T-helper 17 cell (primary cell): ENCODE data around the gene SH2D4B. TPM values are rescaled to one million over a fixed set of nuclear protein-coding genes. Genes with fewer than 3 reads are reported as not detected.
A peak's percentile ranks its signal among the peaks of the same experiment; 100 is the strongest.

Experiments
- ATAC-seq: fragments of 150-1000 bp; cut with Tn5 transposase; 2 replicates; pipeline ENCODE4 v1.10.0; 2021; ENCODE audit warnings: mild to moderate bottlenecking, moderate library complexity
- DNase-seq, 3 donors: peaks; one replicate each; pipeline versions ENCODE4 v3.0.0 to v3.0.0-alpha.2; 2020 to 2021
- H3K9me3 ChIP-seq: one replicate; pipeline ENCODE4 v1.7.0; 2013; ENCODE audit warnings: low read length, mild to moderate bottlenecking; ENCODE audit not compliant: control insufficient read depth, poor library complexity, severe bottlenecking
- H3K27ac Mint-ChIP-seq: one replicate; pipeline ENCODE4 v1.8.0; 2022; ENCODE audit warnings: mild to moderate bottlenecking, moderate library complexity, mixed read lengths
- H3K27me3 Mint-ChIP-seq: one replicate; pipeline ENCODE4 v1.8.0; 2022; ENCODE audit warnings: mixed read lengths
- H3K36me3 Mint-ChIP-seq: one replicate; pipeline ENCODE4 v1.8.0; 2022; ENCODE audit warnings: low read depth, mixed read lengths
- H3K4me1 Mint-ChIP-seq: one replicate; pipeline ENCODE4 v1.8.0; 2022; ENCODE audit warnings: mild to moderate bottlenecking, mixed read lengths
- H3K4me3 Mint-ChIP-seq: one replicate; pipeline ENCODE4 v1.8.0; 2022; ENCODE audit warnings: mild to moderate bottlenecking, moderate library complexity, mixed read lengths
- total RNA-seq, 4 donors: library from RNA in 2 of 4; stranded (reverse) in 2 of 4; gene quantifications; one replicate each; pipeline ENCODE4 v1.2.3 and lab custom pipeline; 2022 to 2026

Gene SH2D4B
- total RNA-seq, 2 donors from 2014 or later, result 0.18 to 0.30 TPM

DNA sequence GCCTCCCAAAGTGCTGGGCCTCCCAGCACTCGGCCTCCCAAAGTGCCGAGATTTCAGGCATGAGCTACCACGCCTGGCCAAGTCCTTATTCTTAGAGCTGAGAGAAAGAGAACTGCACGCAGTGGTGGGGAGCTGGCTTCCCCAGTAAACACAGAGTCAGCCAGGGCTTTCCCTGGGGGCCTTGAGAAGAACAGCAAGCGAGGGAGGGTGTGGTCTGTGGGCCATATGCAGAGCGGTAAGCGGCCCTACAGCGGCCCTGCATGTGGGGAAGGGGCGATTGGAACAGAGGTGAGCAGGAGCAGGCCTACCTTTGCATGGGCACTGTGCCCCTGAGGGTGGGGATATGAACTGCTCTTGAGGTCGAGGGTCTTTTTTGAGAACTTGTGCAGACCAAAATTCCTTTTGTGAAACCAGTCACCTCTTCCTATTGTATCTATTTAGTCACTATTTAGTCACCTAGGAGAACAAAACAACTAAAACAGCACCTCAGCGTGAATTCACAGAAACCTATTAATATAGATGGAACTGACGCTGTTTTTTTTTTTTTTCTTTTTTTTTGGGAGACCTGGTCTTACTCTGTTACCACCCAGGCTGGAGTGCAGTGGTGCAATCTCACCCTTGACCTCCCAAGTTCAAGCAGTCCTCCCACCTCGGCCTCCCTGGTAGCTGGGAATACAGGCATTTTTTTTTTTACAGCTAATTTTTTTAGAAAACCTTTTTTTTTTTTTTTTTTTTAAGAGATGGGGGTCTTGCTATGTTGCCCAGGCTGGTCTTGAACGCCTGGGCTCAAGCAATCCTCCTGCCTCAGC is 36.9 kb upstream of the SH2D4B start:
- no peaks in the 10 kb centered on the region for H3K9me3 ChIP-seq
- DNase-seq, result no peak
- Mint-ChIP-seq H3K27ac (peak overlapping the region; percentile 93), H3K36me3 (peaks cover 11% of the 10 kb centered on the region), H3K27me3 (no peaks in the 10 kb centered on the region), H3K4me3 (peak overlapping the region; percentile 64), H3K4me1 (peaks cover 87% of the 10 kb centered on the region)
- ATAC-seq, result peak; percentile 70

- Mint-ChIP-seq H3K4me3 (peak overlapping the region; percentile 75), H3K36me3 (peaks cover 10% of the 10 kb centered on the region), H3K4me1 (peaks cover 83% of the 10 kb centered on the region), H3K27ac (peak overlapping the region; percentile 93), H3K27me3 (no peaks in the 10 kb centered on the region)
- DNase-seq (no peak), ATAC-seq (no peak)
- no peaks in the 10 kb centered on the region for H3K9me3 ChIP-seq
These were observed 36.3 kb upstream of the SH2D4B start for GRCh38 chr10:80501381-80501912.

DNA sequence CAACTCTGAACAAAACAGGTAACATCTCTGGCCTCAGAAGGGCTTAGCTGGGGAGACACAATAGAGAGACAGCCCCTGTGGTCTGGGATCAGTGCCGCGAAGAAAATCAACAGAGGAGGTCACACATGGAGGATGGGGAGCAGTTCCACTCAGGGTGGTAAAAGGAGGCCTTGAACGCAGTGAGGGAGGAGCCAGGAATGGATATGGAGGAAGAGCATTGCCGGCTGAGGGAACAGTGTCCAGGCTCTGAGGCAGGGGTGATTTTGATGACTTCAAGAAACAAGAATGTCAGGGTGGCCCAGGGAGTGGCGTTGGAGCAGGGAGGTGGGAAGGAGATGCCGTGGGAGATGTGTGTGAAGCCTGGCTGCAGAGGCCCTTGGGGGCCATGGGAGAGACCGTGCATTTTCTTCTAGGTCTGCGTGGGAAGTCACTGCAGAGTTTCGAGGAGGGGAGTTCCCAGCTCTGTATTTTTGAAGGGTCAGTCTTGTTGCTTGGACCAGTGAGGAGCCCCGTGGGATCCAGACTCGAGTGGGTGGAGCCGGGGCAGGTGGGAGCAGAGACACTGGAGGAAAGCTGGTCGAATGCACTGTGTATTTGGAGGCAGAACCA is 35.7 kb upstream of the SH2D4B start:
- ATAC-seq (no peak), DNase-seq (no peak)
- peak overlapping the region; percentile 75 for H3K4me3 Mint-ChIP-seq
- H3K9me3 ChIP-seq, result no peaks in the 10 kb centered on the region
- peaks cover 78% of the 10 kb centered on the region for H3K4me1 Mint-ChIP-seq
- peaks cover 6% of the 10 kb centered on the region for H3K36me3 Mint-ChIP-seq
- H3K27me3 Mint-ChIP-seq, result no peaks in the 10 kb centered on the region
- H3K27ac Mint-ChIP-seq, result peak overlapping the region; percentile 93

DNA sequence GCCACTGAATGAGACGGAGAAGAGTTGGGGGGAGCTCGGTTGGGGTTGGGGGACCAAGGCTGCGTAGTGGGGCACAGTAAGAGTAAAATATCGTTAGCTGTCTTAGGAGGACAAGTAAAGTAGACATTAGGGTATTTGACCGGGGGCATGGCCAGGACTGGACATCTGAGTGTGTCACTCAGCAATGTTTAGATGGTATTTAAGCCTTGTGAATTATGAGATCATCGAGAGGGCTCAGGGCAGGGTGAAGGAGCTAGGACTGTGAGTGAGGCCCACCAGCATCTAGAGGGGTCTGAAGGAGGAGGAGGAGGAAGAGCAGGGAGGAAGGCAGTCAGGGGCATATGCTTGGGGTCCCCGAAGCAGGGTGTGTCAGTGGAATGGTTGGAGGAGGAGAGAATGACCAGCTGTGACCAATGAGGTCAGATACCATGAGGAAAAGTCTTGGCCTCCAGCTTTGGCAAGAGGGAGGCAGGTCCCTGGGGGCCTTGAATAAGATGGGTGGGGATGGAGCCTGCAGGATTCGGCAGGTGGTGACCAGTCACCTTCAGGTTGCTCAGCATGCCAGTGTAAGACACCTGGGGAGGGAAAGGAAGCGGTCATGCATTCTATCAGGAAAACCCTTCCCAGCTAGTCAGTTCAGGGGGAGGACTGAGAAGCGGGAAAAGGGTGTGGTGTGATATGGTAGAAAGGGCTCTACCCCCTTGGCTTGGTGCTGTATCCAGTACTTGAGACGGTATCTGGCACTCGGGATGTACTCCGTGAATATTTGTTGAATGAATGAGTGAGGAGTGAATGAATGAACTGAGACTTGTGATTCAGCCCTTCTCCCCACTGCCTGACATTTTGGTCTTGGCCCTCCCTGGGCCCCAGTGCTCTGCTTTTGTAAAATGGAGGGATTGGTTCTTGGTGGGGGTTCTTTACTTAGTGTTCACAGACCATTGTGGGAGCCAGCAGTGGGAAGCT is 34.8 kb upstream of the SH2D4B start:
- peaks cover 6% of the 10 kb centered on the region for H3K36me3 Mint-ChIP-seq
- ATAC-seq (no peak), DNase-seq (no peak)
- peak overlapping the region; percentile 93 for H3K27ac Mint-ChIP-seq
- no peaks in the 10 kb centered on the region for H3K27me3 Mint-ChIP-seq
- H3K4me1 Mint-ChIP-seq, result peaks cover 71% of the 10 kb centered on the region
- H3K4me3 Mint-ChIP-seq, result peak overlapping the region; percentile 71
- H3K9me3 ChIP-seq, result no peaks in the 10 kb centered on the region

DNA sequence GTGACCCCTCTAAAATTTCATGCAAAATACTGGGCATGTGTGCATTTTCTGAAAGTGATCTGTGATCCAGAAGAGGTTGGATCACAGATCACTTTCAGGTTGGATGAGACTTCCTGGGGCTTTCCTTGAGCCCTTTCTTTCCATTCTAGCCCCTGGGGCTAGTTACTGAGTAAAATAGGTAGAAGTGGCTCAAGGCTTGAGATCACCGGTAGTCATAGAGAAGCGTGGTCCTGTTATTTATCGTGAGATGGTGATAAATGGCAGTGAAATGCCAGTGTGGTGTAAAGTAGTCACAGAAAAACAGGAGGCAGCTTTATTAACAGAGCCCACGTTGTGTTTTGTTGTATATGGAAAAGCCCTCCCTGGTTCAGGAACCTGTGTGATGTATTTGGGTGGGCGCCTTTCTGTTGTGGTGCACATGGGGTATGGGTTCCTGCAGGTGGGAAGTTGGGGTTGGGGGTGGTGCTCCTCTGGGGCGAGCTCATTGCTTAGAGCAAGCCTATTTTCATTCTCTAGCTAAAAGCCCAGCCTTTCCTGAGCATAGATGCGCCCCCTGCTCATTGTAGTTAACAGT is 34.0 kb upstream of the SH2D4B start:
- H3K36me3 Mint-ChIP-seq, result peaks cover 6% of the 10 kb centered on the region
- no peaks in the 10 kb centered on the region for H3K27me3 Mint-ChIP-seq
- peaks cover 65% of the 10 kb centered on the region for H3K4me1 Mint-ChIP-seq
- peak overlapping the region; percentile 93 for H3K27ac Mint-ChIP-seq
- H3K4me3 Mint-ChIP-seq, result peak overlapping the region; percentile 71
- no peaks in the 10 kb centered on the region for H3K9me3 ChIP-seq
- ATAC-seq (no peak), DNase-seq (no peak)

- no peak for ATAC-seq
- DNase-seq, result no peak
- Mint-ChIP-seq H3K36me3 (peaks cover 6% of the 10 kb centered on the region), H3K4me3 (peak overlapping the region; percentile 12), H3K27ac (peak overlapping the region; percentile 93), H3K27me3 (no peaks in the 10 kb centered on the region), H3K4me1 (peaks cover 59% of the 10 kb centered on the region)
- no peaks in the 10 kb centered on the region for H3K9me3 ChIP-seq
These were observed 33.4 kb upstream of the SH2D4B start for GRCh38 chr10:80504158-80504811.

- peaks cover 54% of the 10 kb centered on the region for H3K4me1 Mint-ChIP-seq
- H3K27me3 Mint-ChIP-seq, result no peaks in the 10 kb centered on the region
- peaks cover 8% of the 10 kb centered on the region for H3K36me3 Mint-ChIP-seq
- ATAC-seq (no peak), DNase-seq (no peak)
- no peaks in the 10 kb centered on the region for H3K9me3 ChIP-seq
- peak overlapping the region; percentile 68 for H3K4me3 Mint-ChIP-seq
- peak overlapping the region; percentile 93 for H3K27ac Mint-ChIP-seq
These were observed 32.7 kb upstream of the SH2D4B start for GRCh38 chr10:80504897-80505465.

- H3K27me3 Mint-ChIP-seq, result no peaks in the 10 kb centered on the region
- no peak for ATAC-seq
- peaks cover 53% of the 10 kb centered on the region for H3K4me1 Mint-ChIP-seq
- no peaks in the 10 kb centered on the region for H3K9me3 ChIP-seq
- H3K27ac Mint-ChIP-seq, result peak overlapping the region; percentile 93
- no peak overlapping the region for H3K4me3 Mint-ChIP-seq
- DNase-seq, result no peak
- peaks cover 11% of the 10 kb centered on the region for H3K36me3 Mint-ChIP-seq
These were observed 31.5 kb upstream of the SH2D4B start for GRCh38 chr10:80506189-80506575.

DNA sequence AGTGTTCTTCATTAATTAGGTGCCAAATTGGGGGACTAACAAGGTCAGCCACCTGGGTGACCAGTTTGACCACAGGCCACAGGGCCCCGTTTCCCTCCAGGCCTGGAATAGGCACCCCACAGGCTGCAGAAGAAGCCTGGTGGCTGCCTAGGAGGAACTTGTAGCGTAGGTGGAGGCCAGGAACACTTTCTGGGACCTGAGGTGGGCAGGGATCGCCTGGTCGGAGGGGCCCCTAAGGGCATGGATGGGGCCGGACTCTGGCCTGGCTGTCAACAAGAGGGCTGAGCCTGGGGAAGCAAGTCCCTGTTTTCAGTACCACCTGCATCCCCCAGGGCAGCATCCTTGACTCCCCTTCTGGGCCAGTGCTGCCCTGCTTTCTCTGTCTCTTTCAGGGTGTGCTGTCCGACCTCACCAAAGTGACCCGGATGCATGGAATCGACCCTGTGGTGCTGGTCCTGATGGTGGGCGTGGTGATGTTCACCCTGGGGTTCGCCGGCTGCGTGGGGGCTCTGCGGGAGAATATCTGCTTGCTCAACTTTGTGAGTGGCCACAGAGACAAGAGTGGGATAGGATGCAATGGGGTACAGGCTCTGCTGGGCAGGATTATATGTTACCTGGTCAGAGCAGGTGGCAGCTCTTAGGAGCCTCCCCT is 30.7 kb upstream of the SH2D4B start:
- peaks cover 6% of the 10 kb centered on the region for H3K36me3 Mint-ChIP-seq

DNA sequence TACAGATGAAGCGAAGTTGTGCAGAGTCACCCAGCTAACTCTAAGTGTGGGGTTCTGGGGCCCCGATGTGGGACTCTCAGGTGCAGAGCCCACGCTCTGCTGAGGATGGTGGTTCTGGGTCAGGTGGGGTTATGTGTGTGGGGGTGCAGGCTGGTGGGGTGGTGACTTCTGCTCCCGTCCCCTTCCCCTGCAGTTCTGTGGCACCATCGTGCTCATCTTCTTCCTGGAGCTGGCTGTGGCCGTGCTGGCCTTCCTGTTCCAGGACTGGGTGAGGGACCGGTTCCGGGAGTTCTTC is 28.6 kb upstream of the SH2D4B start:
- DNase-seq (no peak), ATAC-seq (no peak)
- H3K27ac Mint-ChIP-seq, result peak overlapping the region; percentile 41
- H3K4me3 Mint-ChIP-seq, result no peak overlapping the region
- no peaks in the 10 kb centered on the region for H3K9me3 ChIP-seq
- no peaks in the 10 kb centered on the region for H3K27me3 Mint-ChIP-seq
- H3K4me1 Mint-ChIP-seq, result peaks cover 31% of the 10 kb centered on the region
- H3K36me3 Mint-ChIP-seq, result peaks cover 6% of the 10 kb centered on the region

More for the DNA sequence above, 30.7 kb upstream of the SH2D4B start:
- peaks cover 50% of the 10 kb centered on the region for H3K4me1 Mint-ChIP-seq
- H3K27ac Mint-ChIP-seq, result peak overlapping the region; percentile 93
- ATAC-seq (no peak), DNase-seq (no peak)
- H3K4me3 Mint-ChIP-seq, result no peak overlapping the region
- no peaks in the 10 kb centered on the region for H3K27me3 Mint-ChIP-seq
- no peaks in the 10 kb centered on the region for H3K9me3 ChIP-seq

DNA sequence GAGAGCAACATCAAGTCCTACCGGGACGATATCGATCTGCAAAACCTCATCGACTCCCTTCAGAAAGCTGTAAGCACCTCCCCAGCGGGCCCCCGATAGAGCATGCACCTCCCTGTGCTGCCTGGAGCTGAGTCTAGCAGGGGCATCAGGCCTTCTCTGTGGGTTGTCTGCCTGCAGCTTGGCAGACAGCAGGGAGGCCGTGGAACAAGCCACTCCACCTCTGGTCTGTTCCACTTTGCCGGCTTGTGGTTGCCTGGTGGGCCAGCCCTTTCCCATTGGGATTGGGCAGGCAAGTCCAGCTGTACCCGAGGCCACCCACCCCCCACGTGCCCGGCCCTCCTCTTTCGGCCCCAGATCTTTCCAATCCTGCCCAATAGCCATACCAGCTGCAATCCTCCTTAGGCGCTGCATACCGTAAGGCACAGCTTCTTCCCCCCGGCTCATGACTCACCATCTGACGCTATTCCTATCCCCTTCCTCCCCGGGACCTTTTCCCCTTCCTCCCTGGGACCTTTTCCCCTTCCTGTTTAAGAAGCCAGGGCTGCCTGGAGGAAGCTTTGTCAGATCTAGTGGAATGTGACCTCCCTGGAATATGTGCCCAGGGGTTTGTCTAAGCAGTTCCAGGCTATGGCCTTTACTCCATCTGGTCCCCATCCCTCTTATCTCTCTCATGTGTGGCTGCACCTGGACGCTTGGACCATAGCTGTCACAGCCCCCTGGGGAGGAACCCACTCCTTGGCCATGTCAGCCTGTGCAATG is 28.1 kb upstream of the SH2D4B start:
- H3K4me1 Mint-ChIP-seq, result peaks cover 26% of the 10 kb centered on the region
- no peak overlapping the region for H3K4me3 Mint-ChIP-seq
- ATAC-seq, result no peak

More for the DNA sequence above, 28.1 kb upstream of the SH2D4B start:
- H3K27ac Mint-ChIP-seq, result peak overlapping the region; percentile 90
- no peaks in the 10 kb centered on the region for H3K9me3 ChIP-seq
- peaks cover 10% of the 10 kb centered on the region for H3K36me3 Mint-ChIP-seq
- no peak for DNase-seq
- no peaks in the 10 kb centered on the region for H3K27me3 Mint-ChIP-seq
